Neutrophil (primary cell): ENCODE results near the gene MYO1F.
A peak's percentile ranks its signal among the peaks of the same experiment; 100 is the strongest.
"Not testable (repeated sequence)": the region's sequence is repeated elsewhere in the genome, so short reads cannot be mapped to it uniquely, and the experiment has no call there.

Source experiments
- H3K27ac ChIP-seq: fragments of 200-600 bp; sonication (generic); 2 replicates; pipeline ENCODE4 v1.5.1; 2016; ENCODE audit warnings: mild to moderate bottlenecking, moderate library complexity
- H3K27me3 ChIP-seq: fragments of 200-600 bp; sonication (generic); 2 replicates; pipeline ENCODE4 v1.6.0; 2016; ENCODE audit warnings: mild to moderate bottlenecking
- H3K36me3 ChIP-seq: fragments of 200-600 bp; sonication (generic); 2 replicates; pipeline ENCODE4 v1.5.1; 2017
- H3K4me1 ChIP-seq, 2 experiments: fragments of 200-600 bp in 1 of 2; sonication (generic) in 1 of 2; 1 replicate in 1 of 2; 2 replicates in 1 of 2; pipeline versions ENCODE4 v1.5.1 to v1.6.1; 2013 to 2016; ENCODE audit warnings: low read depth in 1 of 2, low read length in 1 of 2, mild to moderate bottlenecking in 1 of 2, moderate library complexity in 1 of 2; ENCODE audit not compliant: control insufficient read depth in 1 of 2, insufficient read depth in 1 of 2
- H3K4me3 ChIP-seq, 2 experiments: fragments of 200-600 bp in 1 of 2; sonication (generic) in 1 of 2; 1 replicate in 1 of 2; 2 replicates in 1 of 2; pipeline ENCODE4 v1.5.1; 2013 to 2016; ENCODE audit warnings: low read depth in 1 of 2, low read length in 1 of 2, mild to moderate bottlenecking in 1 of 2, moderate library complexity in 1 of 2
- H3K9me3 ChIP-seq: fragments of 200-600 bp; sonication (generic); 2 replicates; pipeline ENCODE4 v1.5.1; 2016
- TF ChIP-seq, protein P1 (sequence below): fragments of 200-600 bp; sonication (generic); IDR thresholded peaks from 2 replicates; pipeline ENCODE4 v1.5.1; 2016; ENCODE audit warnings: antibody characterized with exemption

Gene MYO1F

DNA sequence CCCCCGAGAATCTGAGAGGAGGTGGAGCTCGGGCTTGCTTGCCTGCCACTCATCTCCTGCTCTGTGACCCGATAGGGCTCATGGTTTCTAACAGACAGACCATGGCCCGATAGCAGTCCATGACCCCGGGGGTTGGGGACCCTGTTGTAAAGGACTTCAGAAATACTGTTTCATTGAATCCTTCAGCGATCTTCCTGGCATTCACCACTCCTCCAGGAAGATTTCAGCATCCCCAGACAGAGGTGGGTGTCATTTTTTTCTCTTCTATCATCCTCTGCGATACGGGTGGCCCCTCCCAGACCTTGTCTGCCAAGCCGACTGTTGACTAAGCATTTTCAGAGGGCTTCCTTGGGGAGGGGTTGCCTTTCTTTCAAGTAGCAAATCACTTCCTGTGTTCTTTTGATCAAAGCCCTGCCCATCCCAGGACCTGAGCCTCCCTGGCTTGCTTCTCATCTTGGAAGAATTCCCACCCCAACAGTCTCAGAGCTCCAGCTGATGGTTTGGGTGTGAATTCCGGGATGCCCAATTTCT lies 1.7 kb downstream of the MYO1F start:
- Histone ChIP-seq H3K27ac (peak overlapping the region; percentile 96), H3K4me3 (peak overlapping the region; percentile 94 to 100), H3K27me3 (no peaks in the 10 kb centered on the region), H3K36me3 (peaks cover 42% of the 10 kb centered on the region), H3K4me1 (peaks cover 72 to 87% of the 10 kb centered on the region in 2 experiments), H3K9me3 (no peaks in the 10 kb centered on the region)
- TF ChIP-seq, protein P1, sequence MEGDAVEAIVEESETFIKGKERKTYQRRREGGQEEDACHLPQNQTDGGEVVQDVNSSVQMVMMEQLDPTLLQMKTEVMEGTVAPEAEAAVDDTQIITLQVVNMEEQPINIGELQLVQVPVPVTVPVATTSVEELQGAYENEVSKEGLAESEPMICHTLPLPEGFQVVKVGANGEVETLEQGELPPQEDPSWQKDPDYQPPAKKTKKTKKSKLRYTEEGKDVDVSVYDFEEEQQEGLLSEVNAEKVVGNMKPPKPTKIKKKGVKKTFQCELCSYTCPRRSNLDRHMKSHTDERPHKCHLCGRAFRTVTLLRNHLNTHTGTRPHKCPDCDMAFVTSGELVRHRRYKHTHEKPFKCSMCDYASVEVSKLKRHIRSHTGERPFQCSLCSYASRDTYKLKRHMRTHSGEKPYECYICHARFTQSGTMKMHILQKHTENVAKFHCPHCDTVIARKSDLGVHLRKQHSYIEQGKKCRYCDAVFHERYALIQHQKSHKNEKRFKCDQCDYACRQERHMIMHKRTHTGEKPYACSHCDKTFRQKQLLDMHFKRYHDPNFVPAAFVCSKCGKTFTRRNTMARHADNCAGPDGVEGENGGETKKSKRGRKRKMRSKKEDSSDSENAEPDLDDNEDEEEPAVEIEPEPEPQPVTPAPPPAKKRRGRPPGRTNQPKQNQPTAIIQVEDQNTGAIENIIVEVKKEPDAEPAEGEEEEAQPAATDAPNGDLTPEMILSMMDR: no peak

DNA sequence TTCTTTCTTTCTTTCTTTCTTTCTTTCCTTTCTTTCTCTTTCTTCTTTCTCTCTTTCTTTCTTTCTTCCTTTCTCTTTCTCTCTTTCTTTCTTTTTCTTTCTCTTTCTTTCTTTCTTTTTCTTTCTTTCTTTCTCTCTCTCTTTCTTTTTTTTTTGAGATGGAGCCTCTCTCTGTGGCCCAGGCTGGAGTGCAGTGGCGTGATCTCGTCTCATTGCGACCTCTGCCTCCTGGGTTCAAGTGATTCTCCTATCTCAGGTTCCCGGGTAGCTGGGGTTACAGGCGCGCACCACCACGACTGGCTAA lies 2.7 kb downstream of the MYO1F start:
- peaks cover 52% of the 10 kb centered on the region for H3K36me3 ChIP-seq
- peak overlapping the region; percentile 94 to 100 for H3K4me3 ChIP-seq
- H3K4me1 ChIP-seq: peaks cover 72 to 87% of the 10 kb centered on the region in 2 experiments
- H3K27me3 ChIP-seq, H3K9me3 ChIP-seq: not testable (repeated sequence)
- peak overlapping the region; percentile 96 for H3K27ac ChIP-seq

DNA sequence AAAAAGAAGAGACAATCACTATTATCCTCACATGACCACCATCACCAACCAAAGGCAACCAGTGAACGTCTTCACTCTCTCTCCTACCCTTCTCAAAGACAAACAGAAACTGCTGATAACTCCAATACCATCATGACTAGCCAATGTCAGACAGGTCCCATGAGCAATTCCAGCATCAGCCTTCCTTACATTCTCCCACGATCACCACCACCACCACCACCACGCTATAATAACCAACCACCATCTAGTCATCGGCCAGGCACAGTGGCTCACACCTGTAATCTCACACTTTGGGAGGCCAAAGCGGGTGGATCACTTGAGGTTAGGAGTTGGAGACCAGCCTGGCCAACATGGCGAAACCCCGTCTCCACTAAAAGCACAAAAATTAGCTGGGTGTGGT lies 3.9 kb downstream of the MYO1F start:
- peaks cover 71 to 87% of the 10 kb centered on the region in 2 experiments for H3K4me1 ChIP-seq
- H3K27me3 ChIP-seq: no peaks in the 10 kb centered on the region
- TF ChIP-seq, protein P1: no peak
- peak overlapping the region; percentile 94 to 100 for H3K4me3 ChIP-seq
- H3K9me3 ChIP-seq: no peaks in the 10 kb centered on the region
- H3K36me3 ChIP-seq: peaks cover 64% of the 10 kb centered on the region
- H3K27ac ChIP-seq: peak overlapping the region; percentile 98

DNA sequence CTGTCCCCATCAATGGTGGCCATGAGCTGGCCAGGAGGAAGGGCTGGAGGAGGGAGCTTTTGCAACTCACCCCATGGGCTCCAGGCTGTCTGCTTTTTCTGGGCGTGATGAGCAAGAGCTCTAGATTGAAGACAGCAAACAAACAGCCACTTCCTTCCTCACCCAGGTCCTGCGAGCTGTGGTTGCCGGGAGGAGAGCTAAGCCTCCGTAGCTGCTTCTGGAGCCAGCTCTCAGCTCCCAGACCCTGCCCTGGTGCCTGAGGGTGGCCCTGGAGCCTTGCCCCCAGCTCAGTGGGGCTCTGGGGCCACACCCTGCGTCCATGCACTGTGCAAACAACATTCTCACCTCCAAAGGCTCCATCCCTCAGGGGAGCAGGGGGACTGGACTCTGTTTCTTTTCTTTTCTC lies 6.2 kb downstream of the MYO1F start:
- Histone ChIP-seq H3K36me3 (peaks cover 72% of the 10 kb centered on the region), H3K27me3 (no peaks in the 10 kb centered on the region), H3K9me3 (no peaks in the 10 kb centered on the region), H3K4me1 (peaks cover 84 to 97% of the 10 kb centered on the region in 2 experiments), H3K27ac (peak overlapping the region; percentile 98), H3K4me3 (peak overlapping the region; percentile 94 to 100)
- TF ChIP-seq, protein P1: peak; percentile 50

DNA sequence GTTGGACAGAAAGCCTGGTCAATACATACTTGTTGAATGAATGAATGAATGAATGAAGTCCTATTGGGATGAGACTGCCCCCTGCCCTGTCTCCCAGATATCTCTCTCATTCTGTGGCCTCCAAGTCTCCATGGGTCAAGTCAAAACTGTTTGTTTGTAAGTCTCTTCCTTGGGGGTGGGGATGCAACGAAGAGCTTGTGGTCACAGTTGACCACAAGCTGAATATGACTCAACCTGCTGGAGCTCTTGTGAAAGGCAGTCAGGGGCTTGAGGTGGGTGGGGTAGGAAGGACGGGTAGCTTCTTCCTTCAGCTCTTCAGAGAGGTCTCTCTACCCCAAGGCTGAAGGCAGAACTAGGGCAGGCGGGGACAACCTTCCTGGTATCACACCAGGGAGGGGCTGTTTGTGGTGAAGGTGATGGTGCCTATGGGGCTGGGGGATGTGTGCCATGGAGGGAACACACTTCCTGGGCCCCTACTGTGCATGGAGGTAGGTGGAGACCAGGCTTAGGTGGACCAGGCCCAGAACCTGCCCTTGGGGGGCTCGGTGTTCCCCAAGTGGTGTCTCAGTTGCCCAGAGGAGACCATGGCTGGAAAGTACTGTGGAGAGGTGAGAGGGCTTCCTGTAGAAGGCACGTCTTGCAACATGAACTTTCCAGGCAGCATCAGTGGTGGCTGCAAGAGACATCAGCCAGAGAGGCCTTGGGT lies 8.0 kb downstream of the MYO1F start:
- H3K27me3 ChIP-seq: no peaks in the 10 kb centered on the region
- TF ChIP-seq, protein P1: peak; percentile 52
- peaks cover 94 to 98% of the 10 kb centered on the region in 2 experiments for H3K4me1 ChIP-seq
- H3K9me3 ChIP-seq: no peaks in the 10 kb centered on the region
- peak overlapping the region; percentile 98 for H3K27ac ChIP-seq
- H3K4me3 ChIP-seq: peak overlapping the region; percentile 94 to 100
- H3K36me3 ChIP-seq: peaks cover 76% of the 10 kb centered on the region

DNA sequence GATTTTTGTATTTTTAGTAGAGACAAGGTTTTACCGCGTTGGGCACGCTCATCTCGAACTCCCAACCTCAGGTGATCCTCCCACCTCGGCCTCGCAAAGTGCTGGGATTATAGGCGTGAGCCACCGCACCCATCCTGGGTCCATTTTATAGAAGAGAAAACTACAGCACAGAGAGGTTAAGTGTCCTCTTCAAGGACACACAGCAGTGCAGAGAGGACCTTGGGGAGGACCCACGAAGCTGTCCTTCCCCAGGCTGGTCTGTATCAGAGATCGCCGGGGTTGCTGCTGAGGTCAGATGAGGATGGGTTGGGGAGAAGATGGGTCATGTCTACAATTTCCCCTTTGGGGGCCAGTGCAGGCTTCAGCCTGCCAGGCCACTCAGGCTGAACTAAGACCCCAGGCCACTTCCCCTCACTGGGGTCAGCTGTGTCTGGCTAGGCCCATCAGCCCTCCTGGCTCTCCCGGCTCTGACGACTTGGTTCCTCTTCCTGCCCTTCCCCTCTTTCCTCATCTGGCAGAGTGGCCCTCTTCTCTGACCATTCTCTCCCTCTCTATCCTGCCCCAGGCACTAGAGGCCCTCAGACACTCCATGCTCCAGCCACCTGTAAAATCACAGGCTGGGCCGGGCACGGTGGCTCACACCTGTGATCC lies 9.6 kb downstream of the MYO1F start:
- Histone ChIP-seq H3K27me3 (no peaks in the 10 kb centered on the region), H3K4me3 (peak overlapping the region; percentile 94 to 100), H3K9me3 (no peaks in the 10 kb centered on the region), H3K27ac (peak overlapping the region; percentile 98), H3K4me1 (peaks cover 95 to 96% of the 10 kb centered on the region in 2 experiments), H3K36me3 (peaks cover 74% of the 10 kb centered on the region)
- TF ChIP-seq, protein P1: no peak
